Endothelial cell of umbilical vein (primary cell): Measurements from ENCODE around the gene NCKAP5.
"Not testable (repeated sequence)": the region's sequence is repeated elsewhere in the genome, so short reads cannot be mapped to it uniquely, and the experiment has no call there.

Experiments used
- CTCF ChIP-seq, 2 donors: IDR thresholded peaks; 1 replicate in 1 of 2; 2 replicates in 1 of 2; pipeline ENCODE4 v1.5.1; 2011; ENCODE audit warnings: low read length in 2 of 2, mild to moderate bottlenecking in 2 of 2, moderate library complexity in 2 of 2, control low read depth in 1 of 2, inconsistent platforms in 1 of 2, low read depth in 1 of 2; ENCODE audit not compliant: insufficient read depth in 1 of 2; ENCODE audit errors: extremely low read depth in 1 of 2
- EZH2 ChIP-seq: IDR thresholded peaks from 2 replicates; pipeline ENCODE4 v1.6.1; 2012; ENCODE audit warnings: borderline replicate concordance, low read depth, mild to moderate bottlenecking, moderate library complexity, low read length, inconsistent platforms; ENCODE audit not compliant: severe bottlenecking
- GATA2 ChIP-seq: IDR thresholded peaks from 2 replicates; pipeline ENCODE4 v1.7.0; 2011; ENCODE audit warnings: low read depth, mild to moderate bottlenecking, moderate library complexity, mixed read lengths, low read length; ENCODE audit not compliant: insufficient read length, insufficient read depth
- JUN ChIP-seq: IDR thresholded peaks from 2 replicates; pipeline ENCODE4 v1.6.1; 2011; ENCODE audit warnings: borderline replicate concordance, low read depth; ENCODE audit not compliant: insufficient read length, insufficient read depth
- MAX ChIP-seq: IDR thresholded peaks from 2 replicates; pipeline ENCODE4 v1.6.1; 2011; ENCODE audit not compliant: insufficient read depth, insufficient read length
- MYC ChIP-seq: IDR thresholded peaks from one replicate; pipeline ENCODE4 v1.6.1; 2011; ENCODE audit warnings: mild to moderate bottlenecking, low read depth, low read length
- POLR2A ChIP-seq: IDR thresholded peaks from 2 replicates; pipeline ENCODE4 v1.6.1; 2012; ENCODE audit warnings: low read depth, mild to moderate bottlenecking, control low read depth, low read length
- POLR2AphosphoS5 ChIP-seq: IDR thresholded peaks from 2 replicates; pipeline ENCODE4 v1.6.1; 2012; ENCODE audit warnings: low read depth, mild to moderate bottlenecking, control low read depth, low read length, moderate library complexity; ENCODE audit not compliant: insufficient read depth

GRCh38 chr2:132699802-132700201, 868.5 kb downstream of the NCKAP5 start:
- not testable (repeated sequence) for TF ChIP-seq CTCF (IDR thresholded peaks at IDR 0.05; ENCODE audit: extremely low read depth in 1 of 2, insufficient read depth in 1 of 2, low read depth in 1 of 2, low read length in 2 of 2); POLR2AphosphoS5; POLR2A; MAX; EZH2; JUN; MYC; GATA2
